NOMO-1 treated with dmso at 0.1 percent for 144 hours (cell line): ENCODE data around the gene TTR.

Source experiments
- DNase-seq: peaks from one replicate; lab custom pipeline; 2025; ENCODE audit not compliant: unreplicated experiment; lab: John Stamatoyannopoulos, UW

The TTR gene

DNA sequence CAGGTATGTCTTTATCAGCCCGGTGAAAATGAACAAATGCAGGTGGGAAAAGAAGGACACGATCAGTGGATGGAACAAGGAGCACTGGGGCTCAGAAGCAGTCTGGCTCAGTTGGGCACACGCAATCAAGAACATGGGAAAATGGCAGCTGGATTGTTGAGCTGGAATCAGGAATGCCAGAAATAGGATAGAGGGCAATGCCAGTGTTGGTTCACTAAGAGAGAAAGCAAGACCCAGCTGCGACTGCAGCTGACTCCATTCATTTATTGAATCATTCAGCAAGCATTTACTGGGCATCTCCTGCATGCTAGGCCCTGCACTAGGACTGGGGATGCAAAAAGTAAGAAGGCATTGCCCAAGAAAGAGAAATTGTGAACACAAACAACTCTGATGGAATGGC is 13.6 kb upstream of the TTR start:
- no peak for DNase-seq

DNA sequence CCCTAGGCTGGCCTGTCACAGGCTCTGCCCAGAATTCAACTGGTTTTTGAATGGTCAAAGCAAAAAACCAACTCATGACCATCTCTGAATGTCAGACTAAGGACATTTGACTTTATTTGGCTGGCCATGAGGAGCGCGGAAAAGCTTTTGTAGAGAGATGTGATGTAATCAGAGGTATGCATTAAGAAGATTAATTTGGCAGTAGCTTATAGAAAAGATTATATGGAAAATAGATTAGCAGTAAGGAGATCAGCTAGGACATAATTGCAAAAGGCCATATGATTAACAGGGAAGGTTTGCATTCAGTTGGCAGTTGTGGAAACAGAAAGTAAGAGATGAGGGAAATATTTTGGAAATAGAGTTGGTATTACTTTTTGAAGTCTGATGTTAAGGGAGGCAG is 12.3 kb upstream of the TTR start:
- DNase-seq = no peak

GRCh38 chr18:31581498-31582197 is 10.0 kb upstream of the TTR start:
- no peak for DNase-seq

- no peak for DNase-seq
These were observed 8.4 kb upstream of the TTR start for GRCh38 chr18:31583185-31583854.

DNA sequence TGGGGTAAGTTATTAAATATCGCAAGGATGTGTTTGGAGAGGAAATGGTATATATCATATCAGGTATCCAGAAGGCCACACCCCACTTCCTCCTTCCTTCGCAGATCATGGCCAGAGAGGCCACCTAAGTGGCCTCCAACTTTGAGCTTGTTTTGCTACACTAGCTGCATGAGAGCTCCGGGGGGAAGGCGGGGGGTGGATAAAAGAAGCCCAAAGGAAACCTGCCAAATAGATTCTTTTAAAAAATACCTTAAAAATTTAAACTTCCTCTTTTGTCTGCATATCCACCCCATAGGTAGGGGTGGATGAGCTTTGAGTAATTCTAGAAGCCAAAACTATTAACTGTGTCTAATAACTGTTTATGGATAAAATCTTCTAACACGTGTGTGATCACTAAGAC is 5.7 kb upstream of the TTR start:
- no peak for DNase-seq

GRCh38 chr18:31586616-31587015 is 5.1 kb upstream of the TTR start:
- no peak for DNase-seq

DNA sequence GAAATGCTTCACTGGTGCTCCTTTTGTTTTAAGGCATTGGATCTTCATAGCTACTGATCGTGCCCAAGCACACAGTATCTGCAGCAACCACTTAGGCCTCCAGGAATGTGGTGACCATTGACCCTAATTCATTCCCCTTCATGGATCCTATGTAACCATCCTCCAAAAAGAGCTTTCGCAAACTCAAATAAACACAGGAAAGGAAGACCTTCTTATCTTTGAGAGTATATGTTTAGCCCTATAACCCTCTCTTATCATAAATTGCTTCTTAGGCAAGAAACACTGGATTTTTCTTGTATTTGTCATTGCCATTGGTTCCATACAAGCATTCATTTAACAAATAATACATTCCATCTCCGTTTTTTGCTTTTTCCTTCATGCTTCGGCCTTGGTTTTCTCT is 4.1 kb upstream of the TTR start:
- DNase-seq = no peak

DNA sequence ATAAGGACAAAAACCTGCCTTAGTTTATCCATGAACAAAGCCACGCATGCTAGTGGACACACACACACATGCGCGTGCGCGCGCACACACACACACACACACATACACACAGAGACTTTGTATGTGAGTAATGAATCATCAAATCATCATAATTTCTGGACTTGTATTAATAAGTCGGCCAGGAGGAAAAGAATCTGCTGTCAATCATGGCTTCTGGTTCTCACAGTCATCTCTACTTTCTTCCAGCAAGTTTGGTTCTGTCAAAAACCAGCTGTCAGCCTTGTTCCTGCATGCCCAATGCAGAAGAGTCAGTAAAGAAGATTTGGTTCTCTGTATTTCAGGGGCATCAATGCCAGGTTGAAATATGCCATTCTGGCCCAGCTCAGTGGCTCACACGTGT is 1.1 kb upstream of the TTR start:
- DNase-seq = no peak

DNA sequence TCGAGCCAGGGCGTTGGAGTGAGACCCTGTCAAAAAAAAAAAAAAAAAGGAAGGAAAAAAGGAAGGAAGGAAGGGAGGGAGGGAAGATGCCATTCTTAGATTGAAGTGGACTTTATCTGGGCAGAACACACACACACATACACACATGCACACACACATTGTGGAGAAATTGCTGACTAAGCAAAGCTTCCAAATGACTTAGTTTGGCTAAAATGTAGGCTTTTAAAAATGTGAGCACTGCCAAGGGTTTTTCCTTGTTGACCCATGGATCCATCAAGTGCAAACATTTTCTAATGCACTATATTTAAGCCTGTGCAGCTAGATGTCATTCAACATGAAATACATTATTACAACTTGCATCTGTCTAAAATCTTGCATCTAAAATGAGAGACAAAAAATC is 564 bp upstream of the TTR start:
- DNase-seq = no peak

DNA sequence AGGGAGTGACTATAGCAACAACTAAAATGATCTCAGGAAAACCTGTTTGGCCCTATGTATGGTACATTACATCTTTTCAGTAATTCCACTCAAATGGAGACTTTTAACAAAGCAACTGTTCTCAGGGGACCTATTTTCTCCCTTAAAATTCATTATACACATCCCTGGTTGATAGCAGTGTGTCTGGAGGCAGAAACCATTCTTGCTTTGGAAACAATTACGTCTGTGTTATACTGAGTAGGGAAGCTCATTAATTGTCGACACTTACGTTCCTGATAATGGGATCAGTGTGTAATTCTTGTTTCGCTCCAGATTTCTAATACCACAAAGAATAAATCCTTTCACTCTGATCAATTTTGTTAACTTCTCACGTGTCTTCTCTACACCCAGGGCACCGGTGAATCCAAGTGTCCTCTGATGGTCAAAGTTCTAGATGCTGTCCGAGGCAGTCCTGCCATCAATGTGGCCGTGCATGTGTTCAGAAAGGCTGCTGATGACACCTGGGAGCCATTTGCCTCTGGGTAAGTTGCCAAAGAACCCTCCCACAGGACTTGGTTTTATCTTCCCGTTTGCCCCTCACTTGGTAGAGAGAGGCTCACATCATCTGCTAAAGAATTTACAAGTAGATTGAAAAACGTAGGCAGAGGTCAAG is 955 bp downstream of the TTR start:
- no peak for DNase-seq

GRCh38 chr18:31595121-31595771 is 3.6 kb downstream of the TTR start:
- DNase-seq = no peak

- no peak for DNase-seq
These were observed 4.6 kb downstream of the TTR start for GRCh38 chr18:31596081-31596872.

- DNase-seq = no peak
These were observed 6.5 kb downstream of the TTR start for GRCh38 chr18:31598021-31598805.

GRCh38 chr18:31603315-31603714 is 11.6 kb downstream of the TTR start:
- DNase-seq = no peak

GRCh38 chr18:31606265-31606664 is 14.6 kb downstream of the TTR start:
- DNase-seq = no peak

- DNase-seq = no peak
These were observed 15.7 kb downstream of the TTR start for GRCh38 chr18:31607384-31607783.

DNA sequence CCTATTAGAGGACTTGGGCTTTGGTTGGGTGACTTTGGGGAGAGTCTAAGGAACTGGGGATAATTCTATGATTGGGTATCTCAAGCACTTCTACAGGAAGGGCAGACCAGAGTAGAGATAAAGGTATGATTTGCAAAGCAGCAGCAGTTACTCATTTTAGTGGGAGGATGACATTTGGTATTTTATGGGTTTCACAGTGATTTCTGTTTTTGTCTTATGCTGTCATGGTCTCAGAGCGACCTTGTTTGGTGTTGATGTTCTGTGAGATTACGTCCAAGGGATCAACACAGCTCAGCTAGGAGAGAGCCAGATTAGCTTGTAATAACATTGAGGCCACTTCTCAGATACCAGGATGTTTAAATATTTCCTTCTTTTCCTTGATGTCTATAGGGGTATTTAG is 18.2 kb downstream of the TTR start:
- no peak for DNase-seq

GRCh38 chr18:31610286-31611205 is 18.9 kb downstream of the TTR start:
- DNase-seq = no peak

DNA sequence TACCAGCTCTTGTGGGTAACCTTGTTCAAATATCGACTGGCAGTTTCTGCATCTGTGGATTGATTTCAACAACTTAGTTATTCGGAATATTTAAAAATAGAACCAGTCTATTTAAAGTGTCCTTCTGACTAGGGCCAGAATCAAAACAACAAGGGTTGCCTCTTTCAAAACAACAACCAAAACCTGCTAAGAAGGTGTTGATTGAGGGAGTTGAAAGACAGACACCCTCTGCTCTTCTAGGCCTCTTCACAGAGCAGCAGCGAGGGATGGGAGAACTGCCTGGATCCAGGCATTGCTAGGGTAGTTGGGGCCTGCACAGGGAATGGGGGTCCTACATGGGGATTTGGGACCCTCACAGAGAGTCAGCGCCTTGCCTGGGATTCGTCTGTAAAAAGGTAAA is 19.8 kb downstream of the TTR start:
- no peak for DNase-seq
